Left hindlimb (tissue), 1 donor: ENCODE measurements around the gene MAN1A1.

Experiments
- DNase-seq: peaks from one replicate; pipeline ENCODE4 v3.0.0-alpha.2; 2018

The MAN1A1 gene

DNA sequence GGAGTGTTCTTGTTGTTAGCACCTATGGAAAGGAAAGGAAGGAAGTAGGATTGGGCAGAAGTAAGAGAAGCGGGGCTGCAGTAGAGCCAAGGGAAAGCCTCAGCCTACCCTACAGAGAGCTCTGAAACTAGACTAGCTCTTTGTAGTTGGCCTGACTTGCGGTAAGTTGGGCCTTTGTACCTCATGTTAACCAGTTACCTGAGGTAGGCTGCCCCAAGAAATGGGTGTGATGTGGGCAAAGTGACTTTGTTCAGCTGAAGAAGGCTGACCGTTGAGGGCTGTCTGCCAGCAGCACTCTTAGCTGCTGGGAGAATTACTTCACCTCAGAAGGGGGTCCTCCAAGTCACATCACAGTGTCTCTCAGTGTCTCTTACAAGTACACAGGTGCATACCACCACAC lies 216.2 kb downstream of the MAN1A1 start:
- DNase-seq: no peak

DNA sequence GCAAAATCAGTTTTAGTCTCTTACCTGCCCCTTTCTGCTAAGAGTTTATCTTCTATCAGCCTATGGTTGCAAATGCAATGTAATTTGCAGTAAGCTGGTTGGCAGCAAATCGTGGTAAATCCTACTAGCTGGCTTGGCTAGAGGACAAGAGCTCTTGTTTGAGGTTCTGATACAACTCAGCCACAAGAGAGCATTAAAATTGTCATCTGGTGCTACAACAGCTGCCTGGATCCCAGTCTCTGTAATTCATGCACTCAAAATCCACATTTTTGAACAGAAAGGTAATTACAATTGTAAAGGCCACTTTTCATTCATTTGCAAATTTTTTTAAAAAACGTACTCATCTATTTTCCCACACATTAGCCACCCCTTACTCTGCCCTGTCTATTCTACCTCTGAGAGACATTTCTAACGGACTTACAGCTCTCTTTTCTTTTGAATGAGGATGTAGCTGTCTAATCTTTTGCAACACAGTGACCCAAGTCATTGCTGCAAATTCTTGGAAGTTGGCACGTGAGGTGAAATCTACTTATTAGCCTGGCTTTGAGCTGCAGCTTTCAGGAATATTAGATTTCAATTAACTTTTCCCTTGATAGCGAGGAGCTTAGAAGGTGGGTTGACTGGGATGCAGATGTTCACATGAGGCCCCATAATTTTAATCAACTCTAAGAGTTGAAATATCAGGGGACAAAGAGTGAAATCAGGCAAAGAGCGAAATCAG lies 217.1 kb downstream of the MAN1A1 start:
- DNase-seq: no peak

- no peak for DNase-seq
Observed at GRCh38 chr6:119129968-119130484, 219.5 kb downstream of the MAN1A1 start.

GRCh38 chr6:119129148-119129967 lies 220.2 kb downstream of the MAN1A1 start:
- DNase-seq: no peak

GRCh38 chr6:119128252-119128912 lies 221.2 kb downstream of the MAN1A1 start:
- no peak for DNase-seq

GRCh38 chr6:119127627-119128026 lies 221.9 kb downstream of the MAN1A1 start:
- DNase-seq: no peak
